ENCODE measurements around the gene ACBD4. TPM values are rescaled to one million over a fixed set of nuclear protein-coding genes. Genes with fewer than 3 reads are reported as not detected.
"Not testable (repeated sequence)": the region's sequence is repeated elsewhere in the genome, so short reads cannot be mapped to it uniquely, and the experiment has no call there.

ACBD4 gene
- polyA plus RNA-seq, 5 donors = 12.1 to 17.6 (median 15.5) TPM

- no peak for DNase-seq
These were observed 16.8 kb upstream of the ACBD4 start for GRCh38 chr17:45118691-45119090.

GRCh38 chr17:45119964-45120363 lies 15.5 kb upstream of the ACBD4 start:
- DNase-seq = no peak

- no peak for DNase-seq
These were observed 14.9 kb upstream of the ACBD4 start for GRCh38 chr17:45120558-45120957.

GRCh38 chr17:45121055-45121454 lies 14.4 kb upstream of the ACBD4 start:
- DNase-seq = no peak

- DNase-seq = no peak
These were observed 12.3 kb upstream of the ACBD4 start for GRCh38 chr17:45123076-45123770.

- DNase-seq = no peak
These were observed 11.3 kb upstream of the ACBD4 start for GRCh38 chr17:45123930-45124796.

- not testable (repeated sequence) for DNase-seq
These were observed 10.7 kb upstream of the ACBD4 start for GRCh38 chr17:45124797-45125122.

- no peak for DNase-seq
These were observed 10.0 kb upstream of the ACBD4 start for GRCh38 chr17:45125509-45125908.

GRCh38 chr17:45127207-45127547 lies 8.3 kb upstream of the ACBD4 start:
- no peak for DNase-seq

- DNase-seq = no peak
These were observed 7.8 kb upstream of the ACBD4 start for GRCh38 chr17:45127548-45128300.

- no peak for DNase-seq
These were observed 7.2 kb upstream of the ACBD4 start for GRCh38 chr17:45128331-45128730.

GRCh38 chr17:45128989-45129388 lies 6.5 kb upstream of the ACBD4 start:
- no peak for DNase-seq

- no peak for DNase-seq
These were observed 6.0 kb upstream of the ACBD4 start for GRCh38 chr17:45129426-45129939.

- DNase-seq = no peak
These were observed 5.4 kb upstream of the ACBD4 start for GRCh38 chr17:45129940-45130680.

GRCh38 chr17:45130681-45131615 lies 4.5 kb upstream of the ACBD4 start:
- DNase-seq = no peak

GRCh38 chr17:45131616-45132319 lies 3.7 kb upstream of the ACBD4 start:
- DNase-seq = peak in 1 of 2 donors; percentile 45

GRCh38 chr17:45132320-45132571 lies 3.2 kb upstream of the ACBD4 start, which contains the start of gene PLCD3:
Gene PLCD3, minus strand, starts transcription at chr17:45132515. Its CDS starts 105 bp downstream, at chr17:45132410.
- no peak for DNase-seq

GRCh38 chr17:45132572-45133463 lies 2.7 kb upstream of the ACBD4 start:
- DNase-seq = peak; percentile 82 to 84

Data from right lung (tissue), 5 donors.